ENCODE measurements around the gene GPC1. TPM values are rescaled to one million over a fixed set of nuclear protein-coding genes. Genes with fewer than 3 reads are reported as not detected.

Gene GPC1
- 46.2 and 56.9 TPM in 2 replicates for total RNA-seq (2014; rRNA removed; shearing (Covaris generic))
- 9.0 and 10.8 TPM in 2 replicates for polyA plus RNA-seq (2016; fragmentation: Nextera tagmentation; extraction: Ambion mirVana)
- long read RNA-seq, partial matches to known transcripts = 0 of 5 reads
- long read RNA-seq, other reads (novel, unspliced or antisense) = 2 of 5 reads

DNA sequence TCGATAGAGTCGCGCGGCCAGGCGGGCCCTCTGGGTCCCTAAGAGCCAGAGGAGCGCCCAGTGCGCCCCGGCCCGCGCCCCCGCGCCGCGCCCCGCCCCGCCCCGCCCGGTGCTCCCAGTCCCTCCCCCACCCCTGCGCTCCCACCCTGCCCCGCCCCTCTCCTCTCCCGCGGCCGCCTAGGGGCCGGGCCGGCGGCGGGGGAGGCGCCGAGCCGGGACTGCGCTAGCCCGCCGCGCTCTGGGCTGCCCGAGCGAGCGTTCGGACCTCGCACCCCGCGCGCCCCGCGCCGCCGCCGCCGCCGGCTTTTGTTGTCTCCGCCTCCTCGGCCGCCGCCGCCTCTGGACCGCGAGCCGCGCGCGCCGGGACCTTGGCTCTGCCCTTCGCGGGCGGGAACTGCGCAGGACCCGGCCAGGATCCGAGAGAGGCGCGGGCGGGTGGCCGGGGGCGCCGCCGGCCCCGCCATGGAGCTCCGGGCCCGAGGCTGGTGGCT, at the start of gene GPC1:
TSS of gene GPC1 (plus strand) at position 207 of the 491 bp plus-strand sequence. CDS start at position 463, 256 bp downstream.
- Histone ChIP-seq H3K9me2 (ENCODE audit: insufficient read depth) (no peaks in the 10 kb centered on the region), H3K4me2 (peak within 1 kb of the TSS; percentile 98), H3K4me3 (peak within 1 kb of the TSS; percentile 94), H3K79me2 (replicated peaks; ENCODE audit: insufficient read depth) (peaks cover 11% of the 10 kb centered on the region; the same call in 1 of the 2 replicates), H3K27ac (ENCODE audit: low read depth) (no peak within 1 kb of the TSS), H2AFZ (peak within 1 kb of the TSS; percentile 99), H3K4me1 (ENCODE audit: insufficient read depth) (peaks cover 8% of the 10 kb centered on the region; the same call in 1 of the 2 replicates), H4K20me1 (replicated peaks; ENCODE audit: insufficient read depth) (peaks cover 7% of the 10 kb centered on the region), H3K27me3 (ENCODE audit: insufficient read depth) (peaks cover 19% of the 10 kb centered on the region), H3K36me3 (ENCODE audit: insufficient read depth) (no peaks in the 10 kb centered on the region), H3F3A (replicated peaks; ENCODE audit: low read depth) (0 out of 2 replicates have a peak, but pooled peaks cover 2% of the 10 kb centered on the region)
- Mint-ChIP-seq H3K27ac (peak within 1 kb of the TSS; percentile 75; the same call in 1 of the 2 replicates), H3K4me1 (peaks cover 6% of the 10 kb centered on the region; the same call in 2 of the 3 replicates), H3K36me3 (ENCODE audit: low read depth) (no peaks in the 10 kb centered on the region), H3K9me3 (no peaks in the 10 kb centered on the region; the same call in 2 of the 3 replicates), H3K4me3 (peak within 1 kb of the TSS; percentile 87), H3K27me3 (ENCODE audit: insufficient read depth, low read depth, poor library complexity) (peaks cover 24% of the 10 kb centered on the region)
- no peak for TF ChIP-seq EZH2 (IDR thresholded peaks at IDR 0.05; ENCODE audit: low read depth, unreplicated experiment)
- TF ChIP-seq ZNF114 (CRISPR knock-in tag; IDR thresholded peaks at IDR 0.05) = no peak
- TF ChIP-seq ZNF331 (CRISPR knock-in tag; IDR thresholded peaks at IDR 0.05; ENCODE audit: low read depth) = no peak
- TF ChIP-seq CREB1 (CRISPR knock-in tag; IDR thresholded peaks at IDR 0.05; ENCODE audit: low read depth) = no peak
- TF ChIP-seq STAT1 (IDR thresholded peaks at IDR 0.05; ENCODE audit: unreplicated experiment) = no peak
- no peak for TF ChIP-seq EZH2phosphoT487 (IDR thresholded peaks at IDR 0.05; ENCODE audit: unreplicated experiment)
- TF ChIP-seq NANOG (IDR thresholded peaks at IDR 0.05; ENCODE audit: borderline replicate concordance) = no peak
- no peak for TF ChIP-seq JUNB (IDR thresholded peaks at IDR 0.05; ENCODE audit: unreplicated experiment)
- no peak for TF ChIP-seq REST (IDR thresholded peaks at IDR 0.05; ENCODE audit: unreplicated experiment)
- no peak for TF ChIP-seq ETS1 (IDR thresholded peaks at IDR 0.05)
- TF ChIP-seq, protein P1, sequence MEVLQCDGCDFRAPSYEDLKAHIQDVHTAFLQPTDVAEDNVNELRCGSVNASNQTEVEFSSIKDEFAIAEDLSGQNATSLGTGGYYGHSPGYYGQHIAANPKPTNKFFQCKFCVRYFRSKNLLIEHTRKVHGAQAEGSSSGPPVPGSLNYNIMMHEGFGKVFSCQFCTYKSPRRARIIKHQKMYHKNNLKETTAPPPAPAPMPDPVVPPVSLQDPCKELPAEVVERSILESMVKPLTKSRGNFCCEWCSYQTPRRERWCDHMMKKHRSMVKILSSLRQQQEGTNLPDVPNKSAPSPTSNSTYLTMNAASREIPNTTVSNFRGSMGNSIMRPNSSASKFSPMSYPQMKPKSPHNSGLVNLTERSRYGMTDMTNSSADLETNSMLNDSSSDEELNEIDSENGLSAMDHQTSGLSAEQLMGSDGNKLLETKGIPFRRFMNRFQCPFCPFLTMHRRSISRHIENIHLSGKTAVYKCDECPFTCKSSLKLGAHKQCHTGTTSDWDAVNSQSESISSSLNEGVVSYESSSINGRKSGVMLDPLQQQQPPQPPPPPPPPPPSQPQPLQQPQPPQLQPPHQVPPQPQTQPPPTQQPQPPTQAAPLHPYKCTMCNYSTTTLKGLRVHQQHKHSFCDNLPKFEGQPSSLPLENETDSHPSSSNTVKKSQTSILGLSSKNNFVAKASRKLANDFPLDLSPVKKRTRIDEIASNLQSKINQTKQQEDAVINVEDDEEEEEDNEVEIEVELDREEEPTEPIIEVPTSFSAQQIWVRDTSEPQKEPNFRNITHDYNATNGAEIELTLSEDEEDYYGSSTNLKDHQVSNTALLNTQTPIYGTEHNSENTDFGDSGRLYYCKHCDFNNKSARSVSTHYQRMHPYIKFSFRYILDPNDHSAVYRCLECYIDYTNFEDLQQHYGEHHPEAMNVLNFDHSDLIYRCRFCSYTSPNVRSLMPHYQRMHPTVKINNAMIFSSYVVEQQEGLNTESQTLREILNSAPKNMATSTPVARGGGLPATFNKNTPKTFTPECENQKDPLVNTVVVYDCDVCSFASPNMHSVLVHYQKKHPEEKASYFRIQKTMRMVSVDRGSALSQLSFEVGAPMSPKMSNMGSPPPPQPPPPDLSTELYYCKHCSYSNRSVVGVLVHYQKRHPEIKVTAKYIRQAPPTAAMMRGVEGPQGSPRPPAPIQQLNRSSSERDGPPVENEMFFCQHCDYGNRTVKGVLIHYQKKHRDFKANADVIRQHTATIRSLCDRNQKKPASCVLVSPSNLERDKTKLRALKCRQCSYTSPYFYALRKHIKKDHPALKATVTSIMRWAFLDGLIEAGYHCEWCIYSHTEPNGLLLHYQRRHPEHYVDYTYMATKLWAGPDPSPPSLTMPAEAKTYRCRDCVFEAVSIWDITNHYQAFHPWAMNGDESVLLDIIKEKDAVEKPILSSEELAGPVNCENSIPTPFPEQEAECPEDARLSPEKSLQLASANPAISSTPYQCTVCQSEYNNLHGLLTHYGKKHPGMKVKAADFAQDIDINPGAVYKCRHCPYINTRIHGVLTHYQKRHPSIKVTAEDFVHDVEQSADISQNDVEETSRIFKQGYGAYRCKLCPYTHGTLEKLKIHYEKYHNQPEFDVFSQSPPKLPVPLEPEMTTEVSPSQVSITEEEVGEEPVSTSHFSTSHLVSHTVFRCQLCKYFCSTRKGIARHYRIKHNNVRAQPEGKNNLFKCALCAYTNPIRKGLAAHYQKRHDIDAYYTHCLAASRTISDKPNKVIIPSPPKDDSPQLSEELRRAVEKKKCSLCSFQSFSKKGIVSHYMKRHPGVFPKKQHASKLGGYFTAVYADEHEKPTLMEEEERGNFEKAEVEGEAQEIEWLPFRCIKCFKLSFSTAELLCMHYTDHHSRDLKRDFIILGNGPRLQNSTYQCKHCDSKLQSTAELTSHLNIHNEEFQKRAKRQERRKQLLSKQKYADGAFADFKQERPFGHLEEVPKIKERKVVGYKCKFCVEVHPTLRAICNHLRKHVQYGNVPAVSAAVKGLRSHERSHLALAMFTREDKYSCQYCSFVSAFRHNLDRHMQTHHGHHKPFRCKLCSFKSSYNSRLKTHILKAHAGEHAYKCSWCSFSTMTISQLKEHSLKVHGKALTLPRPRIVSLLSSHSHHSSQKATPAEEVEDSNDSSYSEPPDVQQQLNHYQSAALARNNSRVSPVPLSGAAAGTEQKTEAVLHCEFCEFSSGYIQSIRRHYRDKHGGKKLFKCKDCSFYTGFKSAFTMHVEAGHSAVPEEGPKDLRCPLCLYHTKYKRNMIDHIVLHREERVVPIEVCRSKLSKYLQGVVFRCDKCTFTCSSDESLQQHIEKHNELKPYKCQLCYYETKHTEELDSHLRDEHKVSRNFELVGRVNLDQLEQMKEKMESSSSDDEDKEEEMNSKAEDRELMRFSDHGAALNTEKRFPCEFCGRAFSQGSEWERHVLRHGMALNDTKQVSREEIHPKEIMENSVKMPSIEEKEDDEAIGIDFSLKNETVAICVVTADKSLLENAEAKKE (CRISPR knock-in tag; IDR thresholded peaks at IDR 0.05) = no peak
- TF ChIP-seq POLR2AphosphoS5 (IDR thresholded peaks at IDR 0.05; ENCODE audit: low read depth) = no peak
- no peak for TF ChIP-seq CTCF (conservative IDR thresholded peaks at IDR 0.05; ENCODE audit: low read depth in 2 of 2)
- DNase-seq (ENCODE audit: low spot score) (peak; percentile 78), ATAC-seq (peak; percentile 30)
